Vagina (tissue), 2 donors: ENCODE measurements around the gene CST2.

Experiments used
- CTCF ChIP-seq, 3 experiments: fragments of 450-650 bp in 2 of 3; fragments of 200-600 bp in 1 of 3; sonication (generic) in 1 of 3; IDR thresholded peaks; one replicate each; pipeline ENCODE4 v1.5.1; 2017 to 2019; ENCODE audit warnings: antibody characterized with exemption in 3 of 3, mild to moderate bottlenecking in 2 of 3, moderate library complexity in 2 of 3
- POLR2A ChIP-seq, 2 donors: fragments of 450-650 bp; IDR thresholded peaks; one replicate each; pipeline ENCODE4 v1.6.1; 2017; ENCODE audit warnings: antibody characterized with exemption in 2 of 2, mild to moderate bottlenecking in 2 of 2, moderate library complexity in 2 of 2
- POLR2AphosphoS5 ChIP-seq, 2 donors: sonication (generic); formaldehyde crosslinking; IDR thresholded peaks; one replicate each; pipeline ENCODE4 v1.9.0; 2017; ENCODE audit warnings: antibody characterized with exemption in 2 of 2, mild to moderate bottlenecking in 2 of 2, low read depth in 1 of 2; ENCODE audit not compliant: insufficient read depth in 1 of 2

- no peak for TF ChIP-seq CTCF (IDR thresholded peaks at IDR 0.05)
- no peak for TF ChIP-seq POLR2A (IDR thresholded peaks at IDR 0.05)
- no peak for TF ChIP-seq POLR2AphosphoS5 (IDR thresholded peaks at IDR 0.05; ENCODE audit: insufficient read depth in 1 of 2, low read depth in 1 of 2)
Observed at GRCh38 chr20:23841693-23842092, 15.2 kb upstream of the CST2 start.
